Fibroblast of pulmonary artery (primary cell): ENCODE results near the gene ARHGAP27.
"Not testable (repeated sequence)": the region's sequence is repeated elsewhere in the genome, so short reads cannot be mapped to it uniquely, and the experiment has no call there.

ENCODE experiments used
- DNase-seq: peaks from one replicate; pipeline ENCODE4 v3.0.0-alpha.2; 2010; ENCODE audit warnings: low read depth
- H3K4me3 ChIP-seq: replicated peaks from 2 replicates; pipeline ENCODE4 v1.5.1; 2011; ENCODE audit warnings: low read depth, mild to moderate bottlenecking, control low read depth, low read length, moderate library complexity
- TF ChIP-seq, protein P1 (sequence below): IDR thresholded peaks from 2 replicates; pipeline ENCODE4 v1.5.1; 2011; ENCODE audit warnings: mild to moderate bottlenecking, control low read depth, low read length, inconsistent platforms; ENCODE audit errors: missing control alignments

Gene ARHGAP27

DNA sequence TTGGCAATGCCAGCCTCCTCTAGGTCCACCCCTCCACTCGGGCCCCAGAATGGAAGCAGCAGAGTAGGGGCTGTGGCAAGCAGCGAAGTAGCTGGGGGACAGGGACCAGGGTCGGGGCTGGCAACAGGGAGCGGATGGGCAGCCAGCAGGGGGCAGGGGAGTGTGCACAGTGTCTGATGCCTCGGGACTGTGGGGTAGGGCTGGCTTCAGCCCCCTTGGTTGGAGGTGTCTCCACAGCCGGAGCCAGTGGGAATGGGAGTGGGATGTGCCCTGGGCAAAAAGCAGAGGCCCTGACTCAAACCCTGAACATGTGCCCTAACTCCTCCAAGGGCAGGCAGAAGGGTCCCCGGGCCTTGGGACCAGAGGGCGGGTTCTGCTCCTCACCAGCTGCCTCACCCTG lies 18.5 kb upstream of the ARHGAP27 start:
- DNase-seq: no peak

DNA sequence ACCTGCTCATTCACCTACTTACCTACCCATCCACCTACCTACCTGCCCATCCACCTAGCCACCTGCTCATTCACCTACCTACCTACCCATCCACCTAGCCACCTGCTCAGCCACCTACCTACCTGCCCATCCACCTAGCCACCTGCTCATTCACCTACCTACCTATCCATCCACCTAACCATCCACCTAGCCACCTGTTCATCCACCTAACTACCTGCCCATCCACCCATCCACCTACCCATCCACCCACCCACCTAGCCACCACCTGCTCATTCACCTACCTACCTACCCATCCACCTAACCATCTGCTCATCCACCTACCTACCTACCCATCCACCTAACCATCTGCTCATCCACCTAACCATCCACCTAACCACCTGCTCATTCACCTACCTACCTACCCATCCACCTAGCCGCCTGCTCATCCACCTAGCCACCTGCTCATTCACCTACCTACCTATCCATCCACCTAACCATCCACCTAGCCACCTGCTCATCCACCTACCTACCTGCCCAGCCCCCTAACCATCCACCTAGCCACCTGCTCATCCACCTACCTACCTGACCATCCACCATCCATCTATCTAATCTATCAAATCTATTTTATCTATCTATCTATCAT lies 17.1 kb upstream of the ARHGAP27 start:
- DNase-seq: not testable (repeated sequence)

More for the DNA sequence above, 18.5 kb upstream of the ARHGAP27 start:
- H3K4me3 ChIP-seq: no peak overlapping the region
- TF ChIP-seq, protein P1, sequence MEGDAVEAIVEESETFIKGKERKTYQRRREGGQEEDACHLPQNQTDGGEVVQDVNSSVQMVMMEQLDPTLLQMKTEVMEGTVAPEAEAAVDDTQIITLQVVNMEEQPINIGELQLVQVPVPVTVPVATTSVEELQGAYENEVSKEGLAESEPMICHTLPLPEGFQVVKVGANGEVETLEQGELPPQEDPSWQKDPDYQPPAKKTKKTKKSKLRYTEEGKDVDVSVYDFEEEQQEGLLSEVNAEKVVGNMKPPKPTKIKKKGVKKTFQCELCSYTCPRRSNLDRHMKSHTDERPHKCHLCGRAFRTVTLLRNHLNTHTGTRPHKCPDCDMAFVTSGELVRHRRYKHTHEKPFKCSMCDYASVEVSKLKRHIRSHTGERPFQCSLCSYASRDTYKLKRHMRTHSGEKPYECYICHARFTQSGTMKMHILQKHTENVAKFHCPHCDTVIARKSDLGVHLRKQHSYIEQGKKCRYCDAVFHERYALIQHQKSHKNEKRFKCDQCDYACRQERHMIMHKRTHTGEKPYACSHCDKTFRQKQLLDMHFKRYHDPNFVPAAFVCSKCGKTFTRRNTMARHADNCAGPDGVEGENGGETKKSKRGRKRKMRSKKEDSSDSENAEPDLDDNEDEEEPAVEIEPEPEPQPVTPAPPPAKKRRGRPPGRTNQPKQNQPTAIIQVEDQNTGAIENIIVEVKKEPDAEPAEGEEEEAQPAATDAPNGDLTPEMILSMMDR: no peak

DNA sequence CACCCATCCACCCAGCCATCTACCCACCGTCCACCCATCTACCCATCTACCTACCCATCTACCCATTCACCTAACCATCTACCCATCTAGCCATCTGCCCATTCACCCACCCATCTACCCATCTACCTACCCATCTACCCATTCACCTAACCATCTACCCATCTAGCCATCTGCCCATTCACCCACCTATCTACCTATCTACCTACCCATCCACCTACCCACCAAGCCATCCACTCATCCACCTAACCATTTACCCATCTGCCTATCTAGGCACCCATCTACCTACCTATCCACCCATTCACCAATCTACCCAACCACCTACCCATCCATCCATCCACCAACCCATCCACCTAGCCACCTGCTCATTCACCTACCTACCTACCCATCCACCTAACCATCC lies 16.6 kb upstream of the ARHGAP27 start:
- not testable (repeated sequence) for H3K4me3 ChIP-seq, DNase-seq

More for the DNA sequence above, 17.1 kb upstream of the ARHGAP27 start:
- H3K4me3 ChIP-seq: not testable (repeated sequence)

DNA sequence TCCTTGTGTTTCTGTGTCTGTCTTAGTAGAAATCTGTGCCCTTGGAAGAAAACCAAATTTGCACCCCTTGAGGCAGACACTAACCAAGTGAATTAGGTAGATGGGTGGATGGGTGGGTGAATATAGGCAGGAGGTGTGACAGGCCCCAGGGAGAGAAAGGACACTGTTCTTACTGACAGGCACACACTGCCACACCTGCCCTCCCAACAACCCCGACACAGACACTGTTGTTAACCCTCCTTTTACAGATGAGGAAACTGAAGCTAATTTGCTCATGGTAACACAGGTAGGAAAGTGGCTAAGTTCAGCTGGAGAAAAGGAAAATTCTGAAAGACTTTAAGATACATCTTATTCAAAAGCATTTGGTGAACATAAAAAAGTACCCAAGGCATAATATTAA lies 15.8 kb upstream of the ARHGAP27 start:
- DNase-seq, H3K4me3 ChIP-seq: not testable (repeated sequence)

DNA sequence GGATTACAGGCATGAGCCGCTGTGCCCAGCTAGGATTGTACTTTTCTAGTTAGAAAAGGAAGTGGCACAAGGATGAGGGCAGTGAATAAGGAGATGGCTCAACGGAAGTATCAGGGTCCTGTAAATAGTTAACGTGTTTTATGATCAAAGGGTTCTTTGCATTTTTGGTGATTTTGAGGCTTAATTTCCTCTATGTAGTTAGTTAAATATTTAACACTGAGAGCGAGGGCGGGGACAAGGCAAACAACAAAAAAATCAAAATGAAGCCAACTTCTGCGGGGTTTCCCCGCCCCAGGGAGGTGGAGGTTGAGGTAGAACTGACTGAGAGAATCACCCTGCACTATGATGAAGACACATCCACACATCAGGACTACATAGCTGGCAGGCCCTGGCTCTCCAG lies 15.4 kb upstream of the ARHGAP27 start:
- DNase-seq, H3K4me3 ChIP-seq: not testable (repeated sequence)

DNA sequence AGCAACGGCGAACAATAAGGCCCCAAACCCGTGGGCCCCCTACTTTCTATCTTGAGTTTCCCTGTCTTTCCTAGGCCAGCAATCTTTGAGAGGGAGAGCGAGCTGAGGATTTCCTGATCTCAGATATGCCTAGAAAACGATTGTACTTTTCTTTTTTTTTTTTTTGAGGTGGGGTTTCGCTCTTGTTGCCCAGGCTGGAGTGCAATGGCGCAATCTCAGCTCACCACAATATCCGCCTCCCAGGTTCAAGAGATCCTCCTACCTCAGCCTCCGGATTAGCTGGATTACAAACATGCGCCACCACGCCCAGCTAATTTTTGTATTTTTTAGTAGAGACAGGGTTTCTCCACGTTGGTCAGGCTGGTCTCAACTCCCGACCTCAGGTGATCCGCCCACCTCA lies 15.0 kb upstream of the ARHGAP27 start:
- DNase-seq, H3K4me3 ChIP-seq: not testable (repeated sequence)

DNA sequence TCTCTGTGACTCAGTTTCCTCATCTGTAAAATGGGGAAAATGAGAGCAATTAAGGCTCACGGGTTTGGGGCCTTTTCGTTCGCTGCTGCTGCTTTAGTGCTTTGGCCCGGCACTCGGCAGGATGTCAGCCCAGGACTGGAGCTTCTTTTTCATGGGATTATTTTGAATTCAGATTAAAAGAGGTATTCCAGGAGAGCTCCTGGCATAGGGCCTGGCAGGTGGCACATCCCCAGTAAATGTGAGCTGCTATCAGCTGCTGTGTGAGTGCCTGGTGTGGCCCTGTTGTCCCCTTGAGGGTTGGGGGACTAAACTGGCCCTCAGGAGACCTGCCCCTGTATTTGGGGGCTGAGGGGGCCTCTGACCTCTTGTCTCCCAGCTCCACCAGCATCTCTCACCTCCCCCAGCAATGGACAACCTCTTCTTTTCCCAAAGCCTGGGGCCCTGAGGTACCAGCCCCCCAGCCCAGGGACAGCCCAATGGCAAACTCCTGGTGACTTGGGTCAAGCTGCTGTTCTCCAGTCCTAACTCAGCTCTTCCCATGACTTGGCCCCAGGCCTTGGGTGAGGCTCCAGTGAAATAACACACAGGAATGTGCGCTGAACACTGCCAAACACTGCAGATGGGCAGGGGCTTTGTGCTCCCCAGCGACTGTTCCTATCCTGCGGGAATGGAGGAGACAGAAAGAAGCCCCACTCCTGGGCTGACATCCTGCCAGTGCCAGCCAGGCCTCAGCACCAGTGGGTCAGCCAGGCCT lies 14.4 kb upstream of the ARHGAP27 start:
- DNase-seq: peak; percentile 42
- not testable (repeated sequence) for H3K4me3 ChIP-seq

DNA sequence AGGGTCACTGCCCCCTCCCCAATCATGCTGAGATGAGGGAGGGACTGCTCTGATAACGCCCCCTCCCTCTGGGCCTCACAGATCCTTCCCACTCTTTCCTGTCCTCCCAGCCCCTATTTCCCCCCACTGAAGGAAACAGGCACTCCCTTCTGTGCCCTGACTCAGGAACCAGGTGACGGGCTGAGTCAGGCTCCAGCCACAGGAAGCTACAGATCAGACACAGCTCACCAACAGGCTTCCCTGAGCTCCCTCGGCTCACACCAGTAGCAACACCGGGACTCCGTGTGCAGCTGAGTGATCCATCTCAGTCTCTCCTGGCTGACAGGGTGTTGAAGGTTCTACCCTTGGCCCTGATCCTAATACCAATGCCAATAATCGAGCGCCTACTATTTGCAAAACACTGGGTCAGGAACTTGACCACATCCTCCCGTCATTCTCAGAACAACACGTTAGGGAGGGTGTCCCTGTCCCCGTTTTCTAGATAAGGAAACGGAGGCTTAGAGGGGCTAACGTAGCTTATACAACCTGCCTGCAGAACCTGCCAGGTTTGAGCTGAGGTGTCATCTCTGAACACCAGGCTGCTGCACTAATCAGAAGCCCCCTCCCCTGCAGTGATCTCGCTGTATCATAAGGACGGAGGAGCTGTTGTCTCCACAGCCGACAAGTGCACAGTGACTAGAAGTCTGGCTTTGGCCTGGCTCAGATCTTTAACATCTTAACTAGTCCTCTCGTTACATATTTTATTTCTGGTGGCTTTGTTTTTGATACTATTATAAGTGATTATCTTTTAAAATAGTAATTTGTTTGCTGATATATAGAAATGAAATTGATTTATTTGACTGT lies 13.5 kb upstream of the ARHGAP27 start:
- DNase-seq: peak; percentile 62
- not testable (repeated sequence) for H3K4me3 ChIP-seq

DNA sequence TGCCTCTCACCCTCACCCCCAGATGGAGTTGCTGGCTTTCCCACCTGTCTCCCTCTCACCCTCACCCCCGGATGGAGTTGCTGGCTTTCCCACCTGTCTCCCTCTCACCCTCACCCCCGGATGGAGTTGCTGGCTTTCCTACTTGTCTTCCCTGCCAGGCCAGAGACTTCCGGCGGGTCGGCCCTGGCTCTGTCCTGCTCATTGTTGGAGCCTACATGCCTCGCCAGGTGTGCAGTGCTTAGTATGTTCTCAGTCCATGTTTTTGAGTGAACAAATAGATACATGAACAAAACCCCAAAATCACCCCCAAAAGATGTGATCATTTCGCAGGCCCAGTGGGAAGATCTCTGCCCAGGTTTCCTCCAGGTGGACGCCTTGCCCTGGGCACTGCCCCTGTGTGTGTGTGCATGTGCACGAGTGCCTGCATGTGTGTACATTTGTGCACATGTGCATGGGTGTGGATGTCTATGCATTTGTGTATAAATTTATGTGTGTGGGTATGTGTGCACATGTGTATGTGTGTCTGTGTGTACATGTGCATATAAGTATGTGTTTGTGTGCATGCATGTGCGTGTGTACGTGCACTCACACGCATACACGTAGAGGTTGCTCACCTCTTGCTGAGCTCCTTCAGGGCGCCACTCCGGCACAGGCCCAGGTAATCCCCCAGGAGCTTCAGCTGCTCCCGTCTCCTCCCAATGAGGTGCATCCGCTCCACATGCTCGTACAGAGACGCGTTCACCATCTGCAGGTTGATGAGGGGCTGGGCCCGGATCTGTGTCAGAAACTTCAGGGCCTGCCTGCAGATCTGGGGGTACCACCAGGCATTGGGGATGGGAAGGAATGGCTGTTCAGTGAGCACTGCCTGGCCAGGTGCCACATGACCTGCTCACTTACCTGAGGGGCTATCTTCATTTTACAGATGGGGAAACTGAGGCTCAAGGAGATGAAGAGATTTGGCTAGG lies 12.5 kb upstream of the ARHGAP27 start:
- not testable (repeated sequence) for H3K4me3 ChIP-seq, DNase-seq

DNA sequence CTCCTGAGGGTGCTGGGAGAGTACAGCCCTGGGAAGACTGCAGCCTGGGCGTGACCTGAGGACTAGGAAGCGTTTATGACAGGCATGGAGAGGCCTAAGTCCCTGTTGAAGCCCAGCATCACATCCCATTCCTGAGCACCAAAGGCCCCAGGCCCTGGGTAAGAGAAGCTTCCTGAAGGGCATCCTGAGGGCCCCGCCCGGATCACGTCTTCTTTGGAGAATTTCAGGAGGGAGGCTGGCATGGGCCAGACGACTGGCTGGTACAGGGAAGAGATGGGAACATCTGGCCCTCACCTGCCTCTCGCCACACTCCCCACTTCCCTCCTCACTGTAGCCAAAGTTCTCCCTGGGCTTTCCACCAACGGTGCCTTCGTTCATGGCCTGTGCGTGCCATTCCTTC lies 11.6 kb upstream of the ARHGAP27 start:
- not testable (repeated sequence) for DNase-seq, H3K4me3 ChIP-seq

DNA sequence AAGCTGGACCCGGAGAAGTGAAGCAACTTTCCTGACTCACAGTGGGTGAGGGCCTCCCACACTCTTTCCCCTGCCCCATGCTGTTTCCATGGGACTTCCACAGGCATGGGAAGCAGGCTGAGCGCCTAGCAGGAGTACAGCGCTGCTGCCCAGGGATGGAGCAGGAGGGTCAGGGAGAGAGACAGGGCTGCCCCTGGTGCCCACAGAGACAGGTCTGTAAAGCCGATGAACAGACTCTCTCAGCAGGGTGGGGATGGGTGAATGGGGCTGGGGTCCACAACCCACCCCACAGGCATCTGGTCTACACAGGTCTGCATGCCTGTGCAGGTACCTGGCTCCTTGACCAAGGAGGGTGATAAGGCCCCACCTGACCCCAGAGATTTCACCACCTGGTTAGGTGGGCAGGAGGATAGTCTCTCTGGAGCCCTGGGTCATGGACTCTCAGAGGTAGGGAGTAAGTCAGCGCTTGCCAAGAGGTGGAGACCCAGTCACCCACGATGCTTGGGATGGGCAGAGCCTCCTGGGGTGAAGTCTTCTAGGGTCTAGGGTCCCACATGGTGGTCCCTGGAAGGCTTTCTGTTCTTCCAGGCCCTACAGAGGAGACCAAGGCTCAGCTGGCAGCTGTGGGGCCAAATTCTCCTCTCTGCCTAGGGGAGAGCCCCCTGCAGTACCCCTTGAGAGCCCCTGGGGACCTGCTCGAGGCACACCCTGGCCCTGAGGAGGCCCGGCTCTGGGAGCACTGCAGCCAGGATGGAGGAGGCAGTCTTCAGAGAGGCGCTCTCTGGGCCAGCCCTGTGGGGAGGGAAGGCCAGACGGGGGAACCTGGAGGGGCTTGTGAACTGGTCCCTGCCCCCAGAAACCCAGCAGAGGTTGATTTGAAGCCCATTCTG lies 10.9 kb upstream of the ARHGAP27 start:
- H3K4me3 ChIP-seq, DNase-seq: not testable (repeated sequence)
